BJ (cell line): Measurements from ENCODE around the gene TTBK1. TPM values are rescaled to one million over a fixed set of nuclear protein-coding genes. Genes with fewer than 3 reads are reported as not detected.

Experiments
- CTCF ChIA-PET: fragments of 350-600 bp; formaldehyde crosslinking; extraction: SDS; loops from one replicate; lab custom pipeline; 2021; ENCODE audit warnings: antibody characterized with exemption, inconsistent platforms; lab: Yijun Ruan, JAX
- POLR2A ChIA-PET: fragments of 300-600 bp; sonication (Branson Sonifier 250); formaldehyde crosslinking; extraction: SDS; loops from one replicate; lab custom pipeline; 2021; ENCODE audit warnings: antibody characterized with exemption; lab: Charles Lee
- DNase-seq: peaks from one replicate; pipeline ENCODE4 v3.0.0-alpha.2; 2011; ENCODE audit warnings: low read depth
- H3K27me3 ChIP-seq: 2 replicates; pipeline ENCODE4 v1.6.0; 2011; ENCODE audit warnings: low read length; ENCODE audit not compliant: control insufficient read depth, insufficient read depth
- H3K36me3 ChIP-seq: 2 replicates; pipeline ENCODE4 v1.5.1; 2011; ENCODE audit warnings: low read length; ENCODE audit not compliant: control insufficient read depth, insufficient read depth
- H3K4me3 ChIP-seq: 2 replicates; pipeline ENCODE4 v1.5.1; 2011; ENCODE audit warnings: low read depth, mild to moderate bottlenecking, control low read depth, low read length
- CTCF ChIP-seq: IDR thresholded peaks from 2 replicates; pipeline ENCODE4 v1.5.1; 2011; ENCODE audit warnings: low read depth, mild to moderate bottlenecking, control low read depth, inconsistent platforms, low read length, moderate library complexity; ENCODE audit not compliant: insufficient read depth
- polyA plus RNA-seq: library from polyadenylated mRNA; depleted of rRNA; stranded (reverse); fragments of >200 nt; gene quantifications from 2 replicates; pipeline ENCODE4 v1.2.3, GENCODE V29; 2011

The TTBK1 gene
- polyA plus RNA-seq, 1 experiment, result not detected

- CTCF ChIA-PET, result interaction anchor here (0.6 to 0.8 kb wide), 2 partner anchors 16 to 93 kb away, joined by 3 read pairs; no protein-coding TSS in a partner anchor
- DNase-seq, result no peak
- TF ChIP-seq CTCF, result no peak
- H3K36me3 ChIP-seq, result no peaks in the 10 kb centered on the region
- peaks cover 29% of the 10 kb centered on the region for H3K27me3 ChIP-seq
- H3K4me3 ChIP-seq, result no peak overlapping the region
- POLR2A ChIA-PET, result no interaction called here
These were observed 35.3 kb downstream of the TTBK1 start for GRCh38 chr6:43278524-43279078.

- no peak for TF ChIP-seq CTCF
- Histone ChIP-seq H3K27me3 (peaks cover 18% of the 10 kb centered on the region), H3K36me3 (no peaks in the 10 kb centered on the region), H3K4me3 (no peak overlapping the region)
- no peak for DNase-seq
- CTCF ChIA-PET, result no interaction called here
- POLR2A ChIA-PET, result no interaction called here
These were observed 37.0 kb downstream of the TTBK1 start for GRCh38 chr6:43280234-43280633.

- ChIA-PET POLR2A (interaction anchor here (0.6 kb wide), 1 partner anchor 27 kb away, joined by 5 read pairs; no protein-coding TSS in a partner anchor), CTCF (interaction anchor here (1.0 to 1.9 kb wide), 2 partner anchors 14 to 171 kb away, joined by 3 to 5 read pairs; no protein-coding TSS in a partner anchor)
- peaks cover 7% of the 10 kb centered on the region for H3K27me3 ChIP-seq
- no peak for DNase-seq
- no peak overlapping the region for H3K4me3 ChIP-seq
- H3K36me3 ChIP-seq, result no peaks in the 10 kb centered on the region
- no peak for TF ChIP-seq CTCF
These were observed 38.8 kb downstream of the TTBK1 start for GRCh38 chr6:43282060-43282459.

- Histone ChIP-seq H3K36me3 (no peaks in the 10 kb centered on the region), H3K27me3 (peaks cover 7% of the 10 kb centered on the region), H3K4me3 (no peak overlapping the region)
- ChIA-PET CTCF (interaction anchor here (1.9 kb wide), 1 partner anchor 14 kb away, joined by 5 read pairs; no protein-coding TSS in a partner anchor), POLR2A (no interaction called here)
- no peak for TF ChIP-seq CTCF
- no peak for DNase-seq
These were observed 39.6 kb downstream of the TTBK1 start for GRCh38 chr6:43282636-43283513.

- no peaks in the 10 kb centered on the region for H3K36me3 ChIP-seq
- no peak for TF ChIP-seq CTCF
- CTCF ChIA-PET, result no interaction called here
- peaks cover 7% of the 10 kb centered on the region for H3K27me3 ChIP-seq
- H3K4me3 ChIP-seq, result no peak overlapping the region
- POLR2A ChIA-PET, result no interaction called here
- no peak for DNase-seq
These were observed 40.2 kb downstream of the TTBK1 start for GRCh38 chr6:43283514-43283901.
